Measurements from ENCODE around the gene NYAP2. TPM values are rescaled to one million over a fixed set of nuclear protein-coding genes. Genes with fewer than 3 reads are reported as not detected.
A peak's percentile ranks its signal among the peaks of the same experiment; 100 is the strongest.

Gene NYAP2
- total and polyA plus RNA-seq, 8 donors, result 0.03 to 0.31 (median 0.07) TPM; not detected in 1

DNA sequence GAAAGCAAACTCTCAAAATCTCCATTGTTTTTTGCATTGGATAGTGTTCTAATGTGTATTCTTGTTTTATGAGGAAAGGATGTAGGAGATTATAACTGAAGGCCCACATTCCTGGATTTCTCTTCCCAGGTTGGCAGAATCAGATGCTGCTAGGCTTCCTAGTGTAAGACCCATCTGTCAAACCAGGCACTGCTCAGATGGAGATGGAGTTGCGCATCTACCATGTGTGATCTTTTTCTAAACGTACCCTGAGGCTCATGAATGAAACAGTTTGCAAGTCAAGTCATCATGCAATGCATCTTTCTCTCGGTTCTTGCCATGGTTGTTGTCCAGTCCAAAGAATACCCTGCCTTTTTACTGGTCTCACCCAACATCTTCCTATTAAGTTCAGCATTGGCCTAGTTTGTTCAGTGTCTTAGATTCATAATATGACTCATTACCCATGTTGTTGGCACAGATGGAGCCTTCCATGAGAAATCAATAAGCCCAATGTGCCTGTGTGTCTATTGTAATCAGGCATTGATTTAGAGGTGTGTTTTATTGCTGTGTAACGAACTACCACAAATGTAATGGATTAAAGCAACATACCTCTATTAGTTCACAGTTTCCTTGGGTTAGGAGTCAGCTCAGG is 127.4 kb downstream of the NYAP2 start:
- no peaks in the 10 kb centered on the region for H3K4me1 ChIP-seq
- H3K27me3 ChIP-seq, result no peaks in the 10 kb centered on the region
- H3K27ac ChIP-seq, result no peak overlapping the region
- ATAC-seq (peak; percentile 75 to 97 (median 81)), FAIRE-seq (no peak), DNase-seq (peak in 2 of 6 donors; percentile 27 to 32)
- WGBS, 2 donors, result 69 to 73% methylated on average over 4 of the region's 4 CpGs
- TF ChIP-seq, protein P1, sequence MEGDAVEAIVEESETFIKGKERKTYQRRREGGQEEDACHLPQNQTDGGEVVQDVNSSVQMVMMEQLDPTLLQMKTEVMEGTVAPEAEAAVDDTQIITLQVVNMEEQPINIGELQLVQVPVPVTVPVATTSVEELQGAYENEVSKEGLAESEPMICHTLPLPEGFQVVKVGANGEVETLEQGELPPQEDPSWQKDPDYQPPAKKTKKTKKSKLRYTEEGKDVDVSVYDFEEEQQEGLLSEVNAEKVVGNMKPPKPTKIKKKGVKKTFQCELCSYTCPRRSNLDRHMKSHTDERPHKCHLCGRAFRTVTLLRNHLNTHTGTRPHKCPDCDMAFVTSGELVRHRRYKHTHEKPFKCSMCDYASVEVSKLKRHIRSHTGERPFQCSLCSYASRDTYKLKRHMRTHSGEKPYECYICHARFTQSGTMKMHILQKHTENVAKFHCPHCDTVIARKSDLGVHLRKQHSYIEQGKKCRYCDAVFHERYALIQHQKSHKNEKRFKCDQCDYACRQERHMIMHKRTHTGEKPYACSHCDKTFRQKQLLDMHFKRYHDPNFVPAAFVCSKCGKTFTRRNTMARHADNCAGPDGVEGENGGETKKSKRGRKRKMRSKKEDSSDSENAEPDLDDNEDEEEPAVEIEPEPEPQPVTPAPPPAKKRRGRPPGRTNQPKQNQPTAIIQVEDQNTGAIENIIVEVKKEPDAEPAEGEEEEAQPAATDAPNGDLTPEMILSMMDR (IDR thresholded peaks at IDR 0.05), result no peak
- intact Hi-C loops (cut with DNase I), result no loop called here
- no peak overlapping the region for H3K4me3 ChIP-seq
- no peaks in the 10 kb centered on the region for H3K9me3 ChIP-seq
- H3K36me3 ChIP-seq, result no peaks in the 10 kb centered on the region

DNA sequence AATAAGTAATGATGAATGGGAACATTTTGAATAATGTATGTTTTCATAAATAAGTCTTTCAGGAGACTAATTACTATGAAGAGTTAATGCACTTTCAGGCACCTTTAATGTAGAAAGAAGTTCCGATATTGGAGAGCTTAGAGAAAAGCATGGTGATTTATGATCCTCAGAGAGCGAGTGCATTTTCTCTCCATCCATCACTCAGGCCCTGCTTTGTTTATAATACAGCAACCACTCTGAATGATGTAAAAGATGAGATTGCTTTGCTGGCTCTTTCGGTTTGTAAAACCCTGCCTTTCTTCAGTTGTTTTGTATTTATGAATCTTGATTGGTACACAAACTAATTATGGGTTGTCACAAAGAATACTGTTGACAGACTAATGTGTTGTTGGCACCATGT is 132.0 kb downstream of the NYAP2 start:
- FAIRE-seq, result no peak
- 67 to 68% methylated on average over 3 of the region's 3 CpGs for WGBS, 2 donors

DNA sequence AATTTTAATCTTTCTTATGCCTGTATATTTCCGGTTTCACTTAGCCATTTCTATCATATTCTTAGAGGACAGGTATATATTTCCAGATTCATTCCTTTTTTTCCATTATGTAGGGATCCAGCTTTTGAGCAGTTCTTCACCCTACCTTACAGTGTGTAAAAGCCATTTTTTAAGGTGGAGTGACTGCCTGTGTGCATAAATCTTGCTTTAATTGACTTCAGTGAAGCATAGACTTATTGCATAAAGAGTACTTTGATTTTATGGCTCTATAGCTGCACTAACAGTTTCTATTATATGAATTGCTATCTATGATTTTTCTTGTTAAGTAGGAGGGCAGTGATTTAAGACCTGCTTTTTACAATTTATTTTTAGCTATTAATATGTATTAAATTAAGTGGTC is 132.6 kb downstream of the NYAP2 start:
- Histone ChIP-seq H3K36me3 (no peaks in the 10 kb centered on the region), H3K4me1 (no peaks in the 10 kb centered on the region), H3K27ac (no peak overlapping the region), H3K27me3 (no peaks in the 10 kb centered on the region), H3K9me3 (no peaks in the 10 kb centered on the region), H3K4me3 (no peak overlapping the region)
- ATAC-seq, result no peak
- no peak for FAIRE-seq
- TF ChIP-seq, protein P1 (IDR thresholded peaks at IDR 0.05), result no peak
- intact Hi-C loops (cut with DNase I), result no loop called here
- no peak for DNase-seq
- 87 to 95% methylated on average over 1 of the region's 1 CpG for WGBS, 2 donors

More for the DNA sequence above, 132.0 kb downstream of the NYAP2 start:
- DNase-seq, result no peak
- Histone ChIP-seq H3K9me3 (no peaks in the 10 kb centered on the region), H3K27ac (no peak overlapping the region), H3K36me3 (no peaks in the 10 kb centered on the region), H3K4me1 (no peaks in the 10 kb centered on the region), H3K4me3 (no peak overlapping the region), H3K27me3 (no peaks in the 10 kb centered on the region)
- TF ChIP-seq, protein P1 (IDR thresholded peaks at IDR 0.05), result no peak
- ATAC-seq, result no peak
- intact Hi-C loops (cut with DNase I), result no loop called here

DNA sequence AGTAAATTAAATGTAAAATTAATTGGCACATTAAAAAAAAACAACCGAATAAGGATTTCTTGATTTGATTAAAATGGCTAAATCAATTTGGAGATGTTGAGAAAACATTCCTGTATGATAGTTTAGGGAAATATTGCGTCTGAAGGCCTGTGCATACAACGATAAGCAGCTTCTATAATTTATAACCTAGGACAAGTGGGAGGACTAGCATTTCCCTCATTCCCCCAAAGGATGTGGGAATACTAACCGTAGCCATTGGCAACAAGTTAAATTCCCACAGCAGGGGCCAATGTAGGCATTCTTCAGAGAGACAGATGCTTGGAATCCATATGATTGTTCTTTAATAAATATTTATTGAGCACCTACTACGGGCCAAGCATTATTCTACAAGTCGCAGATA is 134.5 kb downstream of the NYAP2 start:
- H3K4me3 ChIP-seq, result no peak overlapping the region
- WGBS, 2 donors, result 60 to 63% methylated on average over 6 of the region's 6 CpGs
- H3K9me3 ChIP-seq, result no peaks in the 10 kb centered on the region
- no peak for FAIRE-seq
- intact Hi-C loops (cut with DNase I), result no loop called here
- no peak for DNase-seq
- H3K27me3 ChIP-seq, result no peaks in the 10 kb centered on the region
- no peaks in the 10 kb centered on the region for H3K36me3 ChIP-seq
- no peak for ATAC-seq
- H3K4me1 ChIP-seq, result no peaks in the 10 kb centered on the region
- TF ChIP-seq, protein P1 (IDR thresholded peaks at IDR 0.05), result no peak
- H3K27ac ChIP-seq, result no peak overlapping the region

DNA sequence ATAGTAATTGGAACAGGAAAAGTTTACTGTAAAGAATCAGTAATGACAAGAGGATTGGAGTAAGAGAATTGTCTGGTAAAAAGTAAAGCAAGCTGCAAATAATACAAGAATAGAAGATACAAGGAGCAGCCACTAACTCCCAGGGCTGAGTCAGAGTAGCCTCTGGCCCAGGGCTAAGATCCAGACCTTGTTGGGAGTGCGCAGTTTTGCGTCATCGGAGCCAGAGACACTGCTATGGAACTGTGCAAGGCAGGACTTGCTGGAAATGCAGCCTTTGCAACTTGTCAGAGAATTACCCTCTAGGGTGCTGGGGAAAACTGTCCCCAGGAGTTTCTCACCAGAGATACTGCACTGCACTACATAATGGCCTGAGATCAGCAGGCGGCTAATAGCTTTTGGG is 135.2 kb downstream of the NYAP2 start:
- 96% methylated on average over 4 of the region's 4 CpGs for WGBS, 2 donors
- TF ChIP-seq, protein P1 (IDR thresholded peaks at IDR 0.05), result no peak
- H3K9me3 ChIP-seq, result no peaks in the 10 kb centered on the region
- H3K27me3 ChIP-seq, result no peaks in the 10 kb centered on the region
- no peaks in the 10 kb centered on the region for H3K36me3 ChIP-seq
- intact Hi-C loops (cut with DNase I), result no loop called here
- DNase-seq (no peak), ATAC-seq (peak in 1 of 4 donors; percentile 22), FAIRE-seq (no peak)
- no peak overlapping the region for H3K4me3 ChIP-seq
- H3K27ac ChIP-seq, result no peak overlapping the region
- no peaks in the 10 kb centered on the region for H3K4me1 ChIP-seq

All from pancreas (tissue), 10 donors.